H7 (cell line): ENCODE data around the gene EIF1. TPM values are rescaled to one million over a fixed set of nuclear protein-coding genes. Genes with fewer than 3 reads are reported as not detected.
"Not testable (repeated sequence)": the region's sequence is repeated elsewhere in the genome, so short reads cannot be mapped to it uniquely, and the experiment has no call there.

Experiments
- DNase-seq: peaks from one replicate; pipeline ENCODE4 v3.0.0; 2012
- H3K27me3 ChIP-seq: 2 replicates; pipeline ENCODE4 v1.6.0; 2011; ENCODE audit warnings: mild to moderate bottlenecking, low read length; ENCODE audit not compliant: control insufficient read depth, insufficient read depth
- H3K36me3 ChIP-seq: replicated peaks from 2 replicates; pipeline ENCODE4 v1.5.1; 2011; ENCODE audit warnings: low read length; ENCODE audit not compliant: control insufficient read depth, insufficient read depth
- H3K4me3 ChIP-seq: 2 replicates; pipeline ENCODE4 v1.5.1; 2011; ENCODE audit warnings: low read depth, mild to moderate bottlenecking, control low read depth, low read length, moderate library complexity; ENCODE audit not compliant: insufficient read depth
- total RNA-seq: library from RNA; depleted of rRNA; stranded (reverse); fragments of >200 nt; shearing (Covaris generic); gene quantifications from 2 replicates; pipeline ENCODE4 v1.2.3, GENCODE V29; 2014; rRNA removed

Gene EIF1
- 62.6 and 74.3 TPM in 2 replicates for total RNA-seq

GRCh38 chr17:41688641-41689496 lies at the start of gene EIF1:
Gene EIF1, plus strand, starts transcription at chr17:41688885. Its CDS starts 154 bp downstream, at chr17:41689039.
- peaks cover 28% of the 10 kb centered on the region for H3K36me3 ChIP-seq
- peak; percentile 98 for DNase-seq
- H3K27me3 ChIP-seq = no peaks in the 10 kb centered on the region
- peak within 1 kb of the TSS; percentile 94 for H3K4me3 ChIP-seq

DNA sequence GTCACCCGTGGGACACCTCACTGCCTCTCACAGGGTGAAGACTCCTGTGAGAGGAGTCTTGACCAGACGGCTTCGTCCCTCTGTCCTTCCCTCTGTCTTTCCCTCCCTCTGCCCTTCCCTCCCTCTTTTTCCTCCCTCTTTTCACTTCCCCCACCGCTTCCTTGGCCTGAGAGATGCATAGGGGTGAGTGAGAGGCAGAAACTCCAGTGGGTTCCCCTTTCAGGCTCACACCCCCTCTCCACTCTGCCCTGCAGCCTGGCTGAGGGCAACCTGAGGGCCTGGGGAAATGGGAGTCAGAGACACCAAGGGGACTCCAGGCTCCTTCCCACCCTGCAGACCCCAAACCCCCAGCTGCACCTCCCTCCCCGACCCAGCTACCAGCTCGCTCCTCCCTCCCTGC lies 49.7 kb upstream of the EIF1 start:
- no peak overlapping the region for H3K4me3 ChIP-seq
- H3K36me3 ChIP-seq = no peaks in the 10 kb centered on the region
- DNase-seq = no peak
- no peaks in the 10 kb centered on the region for H3K27me3 ChIP-seq

- Histone ChIP-seq H3K4me3 (no peak overlapping the region), H3K36me3 (no peaks in the 10 kb centered on the region), H3K27me3 (no peaks in the 10 kb centered on the region)
- DNase-seq = no peak
These were observed 48.9 kb upstream of the EIF1 start for GRCh38 chr17:41639492-41640473.

- not testable (repeated sequence) for DNase-seq, H3K27me3 ChIP-seq, H3K36me3 ChIP-seq, H3K4me3 ChIP-seq
These were observed 48.1 kb upstream of the EIF1 start for GRCh38 chr17:41640596-41640995.

GRCh38 chr17:41642252-41643156 lies 46.2 kb upstream of the EIF1 start:
- no peaks in the 10 kb centered on the region for H3K27me3 ChIP-seq
- H3K36me3 ChIP-seq = no peaks in the 10 kb centered on the region
- H3K4me3 ChIP-seq = no peak overlapping the region
- no peak for DNase-seq

DNA sequence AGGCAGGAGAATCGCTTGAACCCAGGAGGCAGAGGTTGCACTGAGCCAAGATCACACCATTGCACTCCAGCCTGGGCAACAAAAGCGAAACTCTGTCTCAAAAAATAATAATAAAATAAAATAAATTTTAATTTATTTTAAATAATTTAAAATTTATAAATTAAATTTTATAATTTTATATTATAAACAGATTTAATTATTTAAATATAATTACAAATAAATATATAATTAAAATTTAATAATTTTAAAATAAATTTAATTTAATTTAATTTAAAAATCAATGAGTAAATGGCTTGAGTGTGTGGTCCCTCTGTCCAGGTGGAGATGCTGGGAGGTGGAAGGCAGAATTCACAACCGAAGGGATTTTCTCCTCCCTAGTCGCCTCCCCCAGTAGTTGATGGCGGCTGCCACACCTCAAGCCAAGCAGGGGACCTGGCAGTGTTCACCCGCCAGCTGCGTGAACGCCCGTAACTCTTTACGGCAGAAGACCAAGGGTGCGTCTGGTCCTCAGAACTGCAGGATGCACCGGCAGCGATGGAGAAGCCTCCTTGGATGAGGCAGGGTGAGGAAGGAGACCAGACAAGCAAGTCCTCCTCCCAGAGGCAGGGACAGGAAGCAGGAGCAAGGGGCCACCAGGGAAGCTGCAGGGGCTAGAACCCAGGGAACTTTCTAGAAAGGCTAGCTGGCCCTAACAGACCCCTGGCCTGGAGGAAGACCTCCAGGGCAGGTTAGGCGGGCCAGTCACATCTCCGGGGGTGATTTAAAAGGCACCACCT lies 41.5 kb upstream of the EIF1 start:
- no peak overlapping the region for H3K4me3 ChIP-seq

GRCh38 chr17:41647940-41648410 lies 40.7 kb upstream of the EIF1 start:
- DNase-seq = peak; percentile 98

More for the DNA sequence above, 41.5 kb upstream of the EIF1 start:
- DNase-seq = no peak
- Histone ChIP-seq H3K36me3 (no peaks in the 10 kb centered on the region), H3K27me3 (peaks cover 3% of the 10 kb centered on the region; the same call in 1 of the 2 replicates)

GRCh38 chr17:41648411-41649195 lies 40.1 kb upstream of the EIF1 start:
- Histone ChIP-seq H3K4me3 (peak overlapping the region; percentile 46; the same call in 1 of the 2 replicates), H3K27me3 (peaks cover 3% of the 10 kb centered on the region; the same call in 1 of the 2 replicates), H3K36me3 (no peaks in the 10 kb centered on the region)
- peak; percentile 95 for DNase-seq

More at GRCh38 chr17:41647940-41648410, 40.7 kb upstream of the EIF1 start:
- Histone ChIP-seq H3K4me3 (peak overlapping the region; percentile 46; the same call in 1 of the 2 replicates), H3K27me3 (peaks cover 3% of the 10 kb centered on the region; the same call in 1 of the 2 replicates), H3K36me3 (no peaks in the 10 kb centered on the region)

DNA sequence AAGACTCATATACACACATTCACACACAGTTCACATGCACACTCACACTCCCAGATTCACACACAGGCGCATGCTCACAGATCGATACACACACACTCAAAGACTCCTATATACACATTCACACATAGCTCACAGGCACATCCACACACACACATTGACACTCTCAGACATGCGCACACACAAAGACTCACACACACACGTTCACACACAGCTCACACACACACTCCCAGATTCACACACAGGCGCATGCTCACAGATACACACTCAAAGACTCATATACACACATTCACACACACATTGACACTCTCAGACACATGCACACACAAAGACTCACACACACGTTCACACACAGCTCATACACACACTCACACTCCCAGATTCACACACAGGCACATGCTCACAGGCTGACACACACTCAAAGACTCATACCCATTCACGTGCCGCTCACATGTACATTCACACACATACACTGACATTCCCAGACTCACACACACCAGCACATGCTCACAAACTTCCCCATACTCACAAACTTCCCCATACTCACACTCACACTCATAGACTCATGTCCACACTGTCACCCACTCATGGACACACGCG lies 38.7 kb upstream of the EIF1 start:
- H3K36me3 ChIP-seq = no peaks in the 10 kb centered on the region
- peaks cover 3% of the 10 kb centered on the region; the same call in 1 of the 2 replicates for H3K27me3 ChIP-seq
- no peak for DNase-seq
- H3K4me3 ChIP-seq = no peak overlapping the region

- DNase-seq = peak; percentile 63
These were observed 37.7 kb upstream of the EIF1 start for GRCh38 chr17:41650794-41651624.

GRCh38 chr17:41651625-41652460 lies 36.8 kb upstream of the EIF1 start:
- DNase-seq = no peak
- Histone ChIP-seq H3K4me3 (no peak overlapping the region), H3K36me3 (no peaks in the 10 kb centered on the region), H3K27me3 (peaks cover 3% of the 10 kb centered on the region; the same call in 1 of the 2 replicates)

More at GRCh38 chr17:41650794-41651624, 37.7 kb upstream of the EIF1 start:
- Histone ChIP-seq H3K27me3 (peaks cover 3% of the 10 kb centered on the region; the same call in 1 of the 2 replicates), H3K4me3 (no peak overlapping the region), H3K36me3 (no peaks in the 10 kb centered on the region)
